Measurements from ENCODE around the gene SH3PXD2A. TPM values are rescaled to one million over a fixed set of nuclear protein-coding genes. Genes with fewer than 3 reads are reported as not detected.

Gene SH3PXD2A
- total and polyA plus RNA-seq, 10 of the 15 experiments (the other 5 are each of a cell fraction or from before 2014, with no cell fraction given): 0.63 to 14.0 (median 4.4) TPM

DNA sequence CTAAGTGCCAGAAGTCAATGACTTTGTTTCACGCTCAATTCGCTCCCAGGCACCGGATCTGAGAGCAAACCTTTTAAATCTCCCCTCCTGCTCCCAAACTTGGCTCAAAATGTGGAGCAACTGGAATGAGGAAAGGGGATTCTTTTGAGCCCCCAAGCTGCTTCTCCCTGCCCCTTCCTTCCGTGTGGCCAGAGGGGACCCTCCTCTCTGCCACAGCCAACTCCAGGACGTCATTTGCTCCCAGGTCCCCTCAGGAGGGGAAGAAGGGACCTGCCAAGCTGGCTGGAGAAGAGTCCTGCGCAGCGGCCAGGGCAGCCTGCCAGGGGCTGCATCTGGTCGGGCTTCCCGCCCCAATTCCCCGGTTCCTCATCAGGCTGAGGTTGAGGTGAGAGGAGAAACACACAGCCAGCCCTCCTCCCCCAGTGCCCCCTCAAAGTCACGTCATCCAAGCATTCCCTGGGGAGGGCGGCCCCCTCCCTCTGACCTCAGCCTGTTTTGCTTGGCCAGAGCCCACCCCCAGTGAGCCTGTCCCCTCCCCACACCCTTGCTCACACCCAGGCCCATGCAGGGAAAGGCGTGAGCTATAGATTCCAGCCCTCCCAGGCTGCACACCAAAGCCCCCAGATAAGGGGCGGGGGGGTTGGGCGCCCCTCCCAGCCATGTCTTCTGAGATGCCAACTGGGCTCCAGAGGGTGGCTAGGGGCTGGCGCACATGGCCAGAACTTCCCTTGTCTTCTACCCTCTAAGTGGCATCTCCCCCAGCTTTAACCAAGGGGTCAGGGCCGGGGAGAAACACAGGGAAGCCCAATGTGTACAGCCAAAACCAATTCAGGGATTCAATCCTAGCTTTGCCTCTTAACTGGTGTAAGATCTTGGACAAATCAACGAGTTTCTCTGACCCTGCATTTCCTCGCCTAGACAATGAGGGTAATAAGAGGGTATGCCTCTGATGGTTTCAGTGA is 35.0 kb downstream of the SH3PXD2A start:
- TF ChIP-seq, protein P1, sequence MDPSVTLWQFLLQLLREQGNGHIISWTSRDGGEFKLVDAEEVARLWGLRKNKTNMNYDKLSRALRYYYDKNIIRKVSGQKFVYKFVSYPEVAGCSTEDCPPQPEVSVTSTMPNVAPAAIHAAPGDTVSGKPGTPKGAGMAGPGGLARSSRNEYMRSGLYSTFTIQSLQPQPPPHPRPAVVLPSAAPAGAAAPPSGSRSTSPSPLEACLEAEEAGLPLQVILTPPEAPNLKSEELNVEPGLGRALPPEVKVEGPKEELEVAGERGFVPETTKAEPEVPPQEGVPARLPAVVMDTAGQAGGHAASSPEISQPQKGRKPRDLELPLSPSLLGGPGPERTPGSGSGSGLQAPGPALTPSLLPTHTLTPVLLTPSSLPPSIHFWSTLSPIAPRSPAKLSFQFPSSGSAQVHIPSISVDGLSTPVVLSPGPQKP (IDR thresholded peaks at IDR 0.05; ENCODE audit: low read depth, low read length): no peak
- TF ChIP-seq SIN3A (IDR thresholded peaks at IDR 0.05; ENCODE audit: low read depth, low read length) (no peak), EGR1 (IDR thresholded peaks at IDR 0.05; ENCODE audit: borderline replicate concordance in 1 of 2, low read depth in 2 of 2, low read length in 2 of 2) (no peak), BRCA1 (IDR thresholded peaks at IDR 0.05; ENCODE audit: low read depth, low read length) (no peak), SPI1 (IDR thresholded peaks at IDR 0.05; ENCODE audit: borderline replicate concordance, insufficient read depth, low read depth, low read length) (no peak)
- TF ChIP-seq, protein P2, sequence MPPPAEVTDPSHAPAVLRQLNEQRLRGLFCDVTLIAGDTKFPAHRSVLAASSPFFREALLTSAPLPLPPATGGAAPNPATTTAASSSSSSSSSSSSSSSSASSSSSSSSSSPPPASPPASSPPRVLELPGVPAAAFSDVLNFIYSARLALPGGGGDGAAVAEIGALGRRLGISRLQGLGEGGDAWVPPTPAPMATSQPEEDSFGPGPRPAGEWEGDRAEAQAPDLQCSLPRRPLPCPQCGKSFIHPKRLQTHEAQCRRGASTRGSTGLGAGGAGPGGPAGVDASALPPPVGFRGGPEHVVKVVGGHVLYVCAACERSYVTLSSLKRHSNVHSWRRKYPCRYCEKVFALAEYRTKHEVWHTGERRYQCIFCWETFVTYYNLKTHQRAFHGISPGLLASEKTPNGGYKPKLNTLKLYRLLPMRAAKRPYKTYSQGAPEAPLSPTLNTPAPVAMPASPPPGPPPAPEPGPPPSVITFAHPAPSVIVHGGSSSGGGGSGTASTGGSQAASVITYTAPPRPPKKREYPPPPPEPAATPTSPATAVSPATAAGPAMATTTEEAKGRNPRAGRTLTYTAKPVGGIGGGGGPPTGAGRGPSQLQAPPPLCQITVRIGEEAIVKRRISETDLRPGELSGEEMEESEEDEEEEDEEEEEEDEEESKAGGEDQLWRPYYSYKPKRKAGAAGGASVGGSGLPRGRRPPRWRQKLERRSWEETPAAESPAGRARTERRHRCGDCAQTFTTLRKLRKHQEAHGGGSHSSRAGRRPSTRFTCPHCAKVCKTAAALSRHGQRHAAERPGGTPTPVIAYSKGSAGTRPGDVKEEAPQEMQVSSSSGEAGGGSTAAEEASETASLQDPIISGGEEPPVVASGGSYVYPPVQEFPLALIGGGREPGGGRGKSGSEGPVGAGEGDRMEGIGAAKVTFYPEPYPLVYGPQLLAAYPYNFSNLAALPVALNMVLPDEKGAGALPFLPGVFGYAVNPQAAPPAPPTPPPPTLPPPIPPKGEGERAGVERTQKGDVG (CRISPR knock-in tag; IDR thresholded peaks at IDR 0.05): no peak
- ChIA-PET CTCF (no interaction called here), POLR2A (no interaction called here), RAD21 (ENCODE audit: unreplicated experiment) (no interaction called here), SMC1A (ENCODE audit: uncharacterized antibody, unreplicated experiment) (no interaction called here)
- no peak for DNase-seq (ENCODE audit: low read depth, low spot score)
- Histone ChIP-seq H3K27me3 (replicated peaks in 1 of 2; ENCODE audit: control insufficient read depth in 2 of 2, insufficient read depth in 2 of 2, low read length in 1 of 2) (no peaks in the 10 kb centered on the region; a peak in 1 of 4 replicates), H3K9me3 (replicated peaks; ENCODE audit: control insufficient read depth, insufficient read depth, low read length) (no peaks in the 10 kb centered on the region), H3K79me2 (ENCODE audit: control insufficient read depth, insufficient read depth, low read length) (no peaks in the 10 kb centered on the region), H4K20me1 (ENCODE audit: control insufficient read depth, insufficient read depth) (no peaks in the 10 kb centered on the region), H3K4me2 (ENCODE audit: control insufficient read depth, insufficient read depth) (no peak overlapping the region), H3K4me3 (no peak overlapping the region), H3K36me3 (ENCODE audit: control insufficient read depth in 2 of 2, insufficient read depth in 2 of 2, low read length in 1 of 2) (no peaks in the 10 kb centered on the region), H3K9ac (ENCODE audit: control insufficient read depth, insufficient read depth, low read length) (no peak overlapping the region), H3K27ac (ENCODE audit: control insufficient read depth, insufficient read depth) (no peak overlapping the region), H3K4me1 (ENCODE audit: control insufficient read depth, insufficient read depth, low read length) (peaks cover 4% of the 10 kb centered on the region; the same call in 1 of the 2 replicates), H2AFZ (ENCODE audit: control insufficient read depth, low read depth, low read length) (no peak overlapping the region)
- no peak for ATAC-seq
- intact Hi-C loops (cut with micrococcal nuclease; ENCODE audit: unreplicated experiment): no loop called here
- 22% methylated on average over 17 of the region's 19 CpGs for WGBS (ENCODE audit: insufficient coverage, insufficient replicate concordance, low lambda C conversion rate, missing lambda C conversion rate)
- in situ Hi-C loops (cut with MboI): no loop called here
- no TSS peak for BruUV-seq (replicated peaks)
- no peak for FAIRE-seq

Measured in GM12878 (cell line).